K562 (cell line): ENCODE results near the gene UGP2. TPM values are rescaled to one million over a fixed set of nuclear protein-coding genes. Genes with fewer than 3 reads are reported as not detected.
A peak's percentile ranks its signal among the peaks of the same experiment; 100 is the strongest.

Experiments used
- ARID2 ChIP-seq: fragments of 450-650 bp; IDR thresholded peaks from 2 replicates; pipeline ENCODE4 v1.6.1; 2017; ENCODE audit warnings: antibody characterized with exemption, mild to moderate bottlenecking
- FOXA3 ChIP-seq, 2 experiments: fragments of 450-650 bp in 1 of 2; sonication (generic) in 1 of 2; formaldehyde crosslinking; IDR thresholded peaks in 1 of 2; conservative IDR thresholded peaks in 1 of 2; 2 replicates each; pipeline versions ENCODE4 v1.4.0 to v1.8.0; 2020 to 2022; ENCODE audit warnings: mild to moderate bottlenecking in 2 of 2, missing genetic modification reagents in 1 of 2
- FOXJ3 ChIP-seq: sonication (generic); formaldehyde crosslinking; IDR thresholded peaks from 2 replicates; pipeline ENCODE4 v1.4.0; 2020; ENCODE audit warnings: mild to moderate bottlenecking, missing genetic modification reagents
- GABPB2 ChIP-seq: fragments of 250-450 bp; sonication (Bioruptor Pico); conservative IDR thresholded peaks from 2 replicates; pipeline ENCODE4 v1.5.1; 2021; ENCODE audit warnings: mild to moderate bottlenecking
- KAT8 ChIP-seq: fragments of 450-650 bp; IDR thresholded peaks from 2 replicates; pipeline ENCODE4 v1.6.1; 2016; ENCODE audit warnings: low read depth, mild to moderate bottlenecking
- NFE2L1 ChIP-seq: fragments of 450-650 bp; IDR thresholded peaks from 2 replicates; pipeline ENCODE4 v1.6.1; 2016; ENCODE audit warnings: missing genetic modification characterization, low read depth, mild to moderate bottlenecking, missing compliant biosample characterization, moderate library complexity, borderline replicate concordance
- OTX1 ChIP-seq: fragments of 450-650 bp; formaldehyde crosslinking; IDR thresholded peaks from 2 replicates; pipeline ENCODE4 v1.4.0; 2022; ENCODE audit warnings: mild to moderate bottlenecking
- TFAM ChIP-seq: fragments of 250-450 bp; sonication (Bioruptor Pico); conservative IDR thresholded peaks from 2 replicates; pipeline ENCODE4 v1.5.0; 2021; ENCODE audit warnings: mild to moderate bottlenecking, moderate library complexity
- ZNF140 ChIP-seq: fragments of 250-450 bp; sonication (Bioruptor Pico); IDR thresholded peaks from 2 replicates; pipeline ENCODE4 v1.8.0; 2021; ENCODE audit warnings: moderate library complexity, mild to moderate bottlenecking, inconsistent platforms
- polyA plus RNA-seq, 8 experiments: library from polyadenylated mRNA; depleted of rRNA in 4 of 8; stranded (reverse) in 5 of 8; unstranded in 3 of 8; fragments of >200 nt; fragmentation: Nextera tagmentation in 2 of 8; fragmentation: Illumina TruSeq in 1 of 8; extraction: Ambion mirVana in 2 of 8; extraction: Trizol in 1 of 8; gene quantifications; 2 replicates each; pipeline versions ENCODE4 v1.2.1 to v1.2.3, GENCODE V29; 2011 to 2014; ENCODE audit warnings: inconsistent platforms in 1 of 8, missing spikeins in 1 of 8
- total RNA-seq, 7 experiments: library from RNA; depleted of rRNA in 6 of 7; stranded (reverse); fragments of >200 nt in 6 of 7; fragmentation: Illumina TruSeq in 2 of 7; extraction: Trizol in 2 of 7; gene quantifications; 2 replicates each; pipeline versions ENCODE4 v1.2.1 to v1.2.3, GENCODE V29; 2011 to 2021; ENCODE audit warnings: low replicate concordance in 1 of 7
- TF ChIP-seq, protein P1 (sequence below): fragments of 450-650 bp; IDR thresholded peaks from 2 replicates; pipeline ENCODE4 v1.6.1; 2016; ENCODE audit warnings: low read depth
- TF ChIP-seq, protein P2 (sequence below): fragments of 450-650 bp; IDR thresholded peaks from 2 replicates; pipeline ENCODE4 v1.6.1; 2014; ENCODE audit warnings: low read depth, mild to moderate bottlenecking, moderate library complexity, borderline replicate concordance
- TF ChIP-seq, protein P3 (sequence below): fragments of 200-800 bp; sonication (Bioruptor generic); IDR thresholded peaks from 2 replicates; pipeline ENCODE4 v1.6.1; 2016; ENCODE audit warnings: missing genetic modification characterization, missing compliant biosample characterization

Gene UGP2
- total and polyA plus RNA-seq, 9 of the 15 experiments (the other 6 are each of a cell fraction or from before 2014, with no cell fraction given), result 25.2 to 69.3 (median 58.9) TPM

DNA sequence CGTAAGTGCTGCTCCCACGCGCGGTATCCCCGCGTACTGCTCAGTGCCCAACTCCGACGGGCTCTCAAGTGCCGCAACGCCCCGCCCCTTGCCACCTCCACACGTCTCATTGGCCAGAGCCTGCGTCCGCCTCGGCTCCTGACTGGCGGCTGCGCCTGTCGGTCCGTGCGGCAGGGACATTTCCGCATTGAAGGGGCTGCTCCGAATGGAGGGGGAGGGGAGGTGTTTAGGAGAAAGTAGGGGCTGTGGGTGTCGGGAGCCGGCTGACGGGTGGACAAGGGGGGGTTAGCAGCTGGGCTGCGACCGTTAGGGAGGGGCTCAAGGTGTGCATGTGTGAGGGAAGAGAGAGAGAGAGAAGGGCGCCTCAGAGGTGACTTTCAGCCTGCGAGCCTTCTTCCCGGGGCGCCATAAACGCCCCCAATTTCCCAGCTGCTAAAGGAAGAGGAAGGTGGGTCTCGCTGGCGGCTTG lies 877 bp upstream of the UGP2 start (continued):
- TF ChIP-seq, protein P1, sequence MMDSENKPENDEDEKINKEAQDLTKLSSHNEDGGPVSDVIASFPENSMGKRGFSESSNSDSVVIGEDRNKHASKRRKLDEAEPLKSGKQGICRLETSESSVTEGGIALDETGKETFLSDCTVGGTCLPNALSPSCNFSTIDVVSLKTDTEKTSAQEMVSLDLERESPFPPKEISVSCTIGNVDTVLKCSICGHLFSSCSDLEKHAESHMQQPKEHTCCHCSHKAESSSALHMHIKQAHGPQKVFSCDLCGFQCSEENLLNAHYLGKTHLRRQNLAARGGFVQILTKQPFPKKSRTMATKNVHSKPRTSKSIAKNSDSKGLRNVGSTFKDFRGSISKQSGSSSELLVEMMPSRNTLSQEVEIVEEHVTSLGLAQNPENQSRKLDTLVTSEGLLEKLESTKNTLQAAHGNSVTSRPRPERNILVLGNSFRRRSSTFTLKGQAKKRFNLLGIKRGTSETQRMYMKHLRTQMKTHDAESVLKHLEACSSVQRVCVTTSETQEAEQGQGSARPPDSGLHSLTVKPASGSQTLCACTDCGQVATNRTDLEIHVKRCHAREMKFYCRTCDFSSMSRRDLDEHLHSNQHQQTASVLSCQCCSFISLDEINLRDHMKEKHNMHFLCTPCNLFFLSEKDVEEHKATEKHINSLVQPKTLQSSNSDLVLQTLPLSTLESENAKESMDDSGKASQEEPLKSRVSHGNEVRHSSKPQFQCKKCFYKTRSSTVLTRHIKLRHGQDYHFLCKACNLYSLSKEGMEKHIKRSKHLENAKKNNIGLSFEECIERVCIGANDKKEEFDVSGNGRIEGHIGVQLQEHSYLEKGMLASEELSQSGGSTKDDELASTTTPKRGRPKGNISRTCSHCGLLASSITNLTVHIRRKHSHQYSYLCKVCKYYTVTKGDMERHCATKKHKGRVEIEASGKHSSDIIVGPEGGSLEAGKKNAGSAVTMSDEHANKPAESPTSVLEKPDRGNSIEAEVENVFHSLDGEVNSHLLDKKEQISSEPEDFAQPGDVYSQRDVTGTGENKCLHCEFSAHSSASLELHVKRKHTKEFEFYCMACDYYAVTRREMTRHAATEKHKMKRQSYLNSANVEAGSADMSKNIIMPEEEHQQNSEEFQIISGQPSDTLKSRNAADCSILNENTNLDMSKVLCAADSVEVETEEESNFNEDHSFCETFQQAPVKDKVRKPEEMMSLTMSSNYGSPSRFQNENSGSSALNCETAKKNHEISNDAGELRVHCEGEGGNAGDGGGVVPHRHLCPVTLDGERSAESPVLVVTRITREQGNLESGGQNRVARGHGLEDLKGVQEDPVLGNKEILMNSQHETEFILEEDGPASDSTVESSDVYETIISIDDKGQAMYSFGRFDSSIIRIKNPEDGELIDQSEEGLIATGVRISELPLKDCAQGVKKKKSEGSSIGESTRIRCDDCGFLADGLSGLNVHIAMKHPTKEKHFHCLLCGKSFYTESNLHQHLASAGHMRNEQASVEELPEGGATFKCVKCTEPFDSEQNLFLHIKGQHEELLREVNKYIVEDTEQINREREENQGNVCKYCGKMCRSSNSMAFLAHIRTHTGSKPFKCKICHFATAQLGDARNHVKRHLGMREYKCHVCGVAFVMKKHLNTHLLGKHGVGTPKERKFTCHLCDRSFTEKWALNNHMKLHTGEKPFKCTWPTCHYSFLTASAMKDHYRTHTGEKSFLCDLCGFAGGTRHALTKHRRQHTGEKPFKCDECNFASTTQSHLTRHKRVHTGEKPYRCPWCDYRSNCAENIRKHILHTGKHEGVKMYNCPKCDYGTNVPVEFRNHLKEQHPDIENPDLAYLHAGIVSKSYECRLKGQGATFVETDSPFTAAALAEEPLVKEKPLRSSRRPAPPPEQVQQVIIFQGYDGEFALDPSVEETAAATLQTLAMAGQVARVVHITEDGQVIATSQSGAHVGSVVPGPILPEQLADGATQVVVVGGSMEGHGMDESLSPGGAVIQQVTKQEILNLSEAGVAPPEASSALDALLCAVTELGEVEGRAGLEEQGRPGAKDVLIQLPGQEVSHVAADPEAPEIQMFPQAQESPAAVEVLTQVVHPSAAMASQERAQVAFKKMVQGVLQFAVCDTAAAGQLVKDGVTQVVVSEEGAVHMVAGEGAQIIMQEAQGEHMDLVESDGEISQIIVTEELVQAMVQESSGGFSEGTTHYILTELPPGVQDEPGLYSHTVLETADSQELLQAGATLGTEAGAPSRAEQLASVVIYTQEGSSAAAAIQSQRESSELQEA, result no peak
- TF ChIP-seq ZNF140 (CRISPR knock-in tag) (no peak), ARID2 (no peak), FOXJ3 (CRISPR knock-in tag) (no peak), NFE2L1 (tag) (no peak), FOXA3 (CRISPR knock-in tag; conservative IDR thresholded peaks at IDR 0.05 in 1 of 2, IDR thresholded peaks at IDR 0.05 in 1 of 2) (no peak), OTX1 (CRISPR knock-in tag) (peak; percentile 90), GABPB2 (CRISPR knock-in tag) (no peak), KAT8 (no peak), TFAM (CRISPR knock-in tag) (no peak)
- TF ChIP-seq, protein P2, sequence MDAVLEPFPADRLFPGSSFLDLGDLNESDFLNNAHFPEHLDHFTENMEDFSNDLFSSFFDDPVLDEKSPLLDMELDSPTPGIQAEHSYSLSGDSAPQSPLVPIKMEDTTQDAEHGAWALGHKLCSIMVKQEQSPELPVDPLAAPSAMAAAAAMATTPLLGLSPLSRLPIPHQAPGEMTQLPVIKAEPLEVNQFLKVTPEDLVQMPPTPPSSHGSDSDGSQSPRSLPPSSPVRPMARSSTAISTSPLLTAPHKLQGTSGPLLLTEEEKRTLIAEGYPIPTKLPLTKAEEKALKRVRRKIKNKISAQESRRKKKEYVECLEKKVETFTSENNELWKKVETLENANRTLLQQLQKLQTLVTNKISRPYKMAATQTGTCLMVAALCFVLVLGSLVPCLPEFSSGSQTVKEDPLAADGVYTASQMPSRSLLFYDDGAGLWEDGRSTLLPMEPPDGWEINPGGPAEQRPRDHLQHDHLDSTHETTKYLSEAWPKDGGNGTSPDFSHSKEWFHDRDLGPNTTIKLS, result no peak
- TF ChIP-seq, protein P3, sequence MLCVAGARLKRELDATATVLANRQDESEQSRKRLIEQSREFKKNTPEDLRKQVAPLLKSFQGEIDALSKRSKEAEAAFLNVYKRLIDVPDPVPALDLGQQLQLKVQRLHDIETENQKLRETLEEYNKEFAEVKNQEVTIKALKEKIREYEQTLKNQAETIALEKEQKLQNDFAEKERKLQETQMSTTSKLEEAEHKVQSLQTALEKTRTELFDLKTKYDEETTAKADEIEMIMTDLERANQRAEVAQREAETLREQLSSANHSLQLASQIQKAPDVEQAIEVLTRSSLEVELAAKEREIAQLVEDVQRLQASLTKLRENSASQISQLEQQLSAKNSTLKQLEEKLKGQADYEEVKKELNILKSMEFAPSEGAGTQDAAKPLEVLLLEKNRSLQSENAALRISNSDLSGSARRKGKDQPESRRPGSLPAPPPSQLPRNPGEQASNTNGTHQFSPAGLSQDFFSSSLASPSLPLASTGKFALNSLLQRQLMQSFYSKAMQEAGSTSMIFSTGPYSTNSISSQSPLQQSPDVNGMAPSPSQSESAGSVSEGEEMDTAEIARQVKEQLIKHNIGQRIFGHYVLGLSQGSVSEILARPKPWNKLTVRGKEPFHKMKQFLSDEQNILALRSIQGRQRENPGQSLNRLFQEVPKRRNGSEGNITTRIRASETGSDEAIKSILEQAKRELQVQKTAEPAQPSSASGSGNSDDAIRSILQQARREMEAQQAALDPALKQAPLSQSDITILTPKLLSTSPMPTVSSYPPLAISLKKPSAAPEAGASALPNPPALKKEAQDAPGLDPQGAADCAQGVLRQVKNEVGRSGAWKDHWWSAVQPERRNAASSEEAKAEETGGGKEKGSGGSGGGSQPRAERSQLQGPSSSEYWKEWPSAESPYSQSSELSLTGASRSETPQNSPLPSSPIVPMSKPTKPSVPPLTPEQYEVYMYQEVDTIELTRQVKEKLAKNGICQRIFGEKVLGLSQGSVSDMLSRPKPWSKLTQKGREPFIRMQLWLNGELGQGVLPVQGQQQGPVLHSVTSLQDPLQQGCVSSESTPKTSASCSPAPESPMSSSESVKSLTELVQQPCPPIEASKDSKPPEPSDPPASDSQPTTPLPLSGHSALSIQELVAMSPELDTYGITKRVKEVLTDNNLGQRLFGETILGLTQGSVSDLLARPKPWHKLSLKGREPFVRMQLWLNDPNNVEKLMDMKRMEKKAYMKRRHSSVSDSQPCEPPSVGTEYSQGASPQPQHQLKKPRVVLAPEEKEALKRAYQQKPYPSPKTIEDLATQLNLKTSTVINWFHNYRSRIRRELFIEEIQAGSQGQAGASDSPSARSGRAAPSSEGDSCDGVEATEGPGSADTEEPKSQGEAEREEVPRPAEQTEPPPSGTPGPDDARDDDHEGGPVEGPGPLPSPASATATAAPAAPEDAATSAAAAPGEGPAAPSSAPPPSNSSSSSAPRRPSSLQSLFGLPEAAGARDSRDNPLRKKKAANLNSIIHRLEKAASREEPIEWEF (CRISPR knock-in tag), result no peak
